Spleen (tissue), 11 donors: ENCODE results near the gene IFI44L. TPM values are rescaled to one million over a fixed set of nuclear protein-coding genes. Genes with fewer than 3 reads are reported as not detected.

Experiments used
- DNase-seq: peaks from one replicate; pipeline ENCODE4 v3.0.0-alpha.2; 2020
- H3K27ac ChIP-seq, 8 donors: fragments of 200-600 bp; sonication (generic) in 7 of 8; 1 replicate in 4 of 8; 2 replicates in 4 of 8; pipeline versions ENCODE4 v1.5.0 to v1.8.0; 2016 to 2021; ENCODE audit warnings: inconsistent platforms in 4 of 8, mild to moderate bottlenecking in 4 of 8, moderate library complexity in 1 of 8
- H3K27me3 ChIP-seq, 7 donors: fragments of 200-600 bp; sonication (generic) in 6 of 7; replicated peaks in 1 of 7; 1 replicate in 4 of 7; 2 replicates in 3 of 7; pipeline versions ENCODE4 v1.5.0 to v1.8.0; 2016 to 2021; ENCODE audit warnings: inconsistent platforms in 3 of 7, mild to moderate bottlenecking in 1 of 7
- H3K36me3 ChIP-seq, 6 donors: fragments of 200-600 bp; sonication (generic) in 5 of 6; 1 replicate in 4 of 6; 2 replicates in 2 of 6; pipeline versions ENCODE4 v1.5.0 to v1.8.0; 2016 to 2021; ENCODE audit warnings: inconsistent platforms in 2 of 6
- H3K4me1 ChIP-seq, 6 donors: fragments of 200-600 bp; sonication (generic) in 5 of 6; 1 replicate in 3 of 6; 2 replicates in 3 of 6; pipeline versions ENCODE4 v1.5.0 to v1.8.0; 2016 to 2021; ENCODE audit warnings: inconsistent platforms in 3 of 6
- H3K4me3 ChIP-seq, 8 donors: fragments of 200-600 bp; sonication (generic) in 7 of 8; 1 replicate in 4 of 8; 2 replicates in 4 of 8; pipeline versions ENCODE4 v1.5.0 to v1.8.0; 2016 to 2021; ENCODE audit warnings: inconsistent platforms in 4 of 8, mild to moderate bottlenecking in 4 of 8, moderate library complexity in 2 of 8
- H3K9me3 ChIP-seq, 8 donors: fragments of 200-600 bp; sonication (generic) in 7 of 8; 1 replicate in 4 of 8; 2 replicates in 4 of 8; pipeline versions ENCODE4 v1.5.0 to v1.8.0; 2016 to 2021; ENCODE audit warnings: inconsistent platforms in 4 of 8
- POLR2A ChIP-seq, 3 donors: fragments of 450-650 bp; IDR thresholded peaks; one replicate each; pipeline ENCODE4 v1.5.1; 2017; ENCODE audit warnings: antibody characterized with exemption in 3 of 3, mild to moderate bottlenecking in 1 of 3
- POLR2AphosphoS5 ChIP-seq, 3 donors: sonication (generic); formaldehyde crosslinking; IDR thresholded peaks; one replicate each; pipeline ENCODE4 v1.5.1; 2017; ENCODE audit warnings: antibody characterized with exemption in 3 of 3
- WGBS, 5 donors: extraction: QIAGEN DNeasy Blood & Tissue Kit in 3 of 5; methylation state at CpG; one replicate each; pipeline versions ENCODE4 v1.1.5 to v1.1.7; 2013 to 2018; 5-methylcytosine and 5-hydroxymethylcytosine counted together
- intact Hi-C: fragments of 100-400 bp; cut with DNase I; formaldehyde crosslinking; loops from one replicate; pipeline ENCODE4 v1.15.0; 2023; ENCODE audit warnings: low total_unique reads
- polyA plus RNA-seq, 3 donors: library from polyadenylated mRNA; stranded (reverse); fragments of 200-250 nt; gene quantifications; one replicate each; pipeline ENCODE4 v1.2.1, GENCODE V29; 2013
- total RNA-seq, 7 donors: library from RNA; depleted of rRNA in 3 of 7; stranded (reverse); fragments of >200 nt in 3 of 7; fragmentation: NEBNext Ultra II Directional in 4 of 7; extraction: Animal tissue kit (Norgen Biotek cat#: 25700) in 4 of 7; gene quantifications; one replicate each; pipeline versions ENCODE4 v1.1.0 to v1.2.1, GENCODE V29; 2016 to 2021
- TF ChIP-seq, protein P1 (sequence below), 11 experiments: fragments of 200-600 bp in 7 of 11; fragments of 450-650 bp in 4 of 11; sonication (generic) in 4 of 11; IDR thresholded peaks in 8 of 11; conservative IDR thresholded peaks in 3 of 11; 1 replicate in 7 of 11; 2 replicates in 4 of 11; pipeline versions ENCODE4 v1.4.0 to v1.8.0; 2016 to 2021; ENCODE audit warnings: antibody characterized with exemption in 11 of 11, inconsistent platforms in 4 of 11, mild to moderate bottlenecking in 1 of 11
- donor health status: healthy with polysubstance abuse.
- donor health status: DM: no; HTN: no; CAD: no; lungs with moderate emphysema.
- donor health status: DM: no; HTN: no; CAD: no.
- donor health status: Bipolar disorder and iron deficiency.
- donor health status: healthy.
- donor health status: DM: no; HTN: no; CAD: no.
- donor health status: DM: yes; HTN: yes; CAD: no.

Gene IFI44L
- total and polyA plus RNA-seq, 10 donors = 10.3 to 60.3 (median 27.6) TPM

DNA sequence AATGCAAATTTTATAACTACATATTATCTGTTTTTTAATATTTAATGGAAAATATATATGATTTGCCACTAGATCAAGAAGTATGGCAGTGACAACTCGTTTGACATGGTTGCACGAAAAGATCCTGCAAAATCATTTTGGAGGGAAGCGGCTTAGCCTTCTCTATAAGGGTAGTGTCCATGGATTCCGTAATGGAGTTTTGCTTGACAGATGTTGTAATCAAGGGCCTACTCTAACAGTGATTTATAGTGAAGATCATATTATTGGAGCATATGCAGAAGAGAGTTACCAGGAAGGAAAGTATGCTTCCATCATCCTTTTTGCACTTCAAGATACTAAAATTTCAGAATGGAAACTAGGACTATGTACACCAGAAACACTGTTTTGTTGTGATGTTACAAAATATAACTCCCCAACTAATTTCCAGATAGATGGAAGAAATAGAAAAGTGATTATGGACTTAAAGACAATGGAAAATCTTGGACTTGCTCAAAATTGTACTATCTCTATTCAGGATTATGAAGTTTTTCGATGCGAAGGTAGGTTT is 29.9 kb downstream of the IFI44L start:
- peak overlapping the region; percentile 56 to 90 (median 80) for H3K27ac ChIP-seq
- 28 to 35% (median 29%) methylated on average over 6 of the region's 6 CpGs for WGBS, 5 donors
- H3K9me3 ChIP-seq = peaks cover 0 to 23% (median 19%) of the 10 kb centered on the region in 8 donors
- TF ChIP-seq POLR2AphosphoS5 (IDR thresholded peaks at IDR 0.05) = no peak
- TF ChIP-seq POLR2A (IDR thresholded peaks at IDR 0.05) = no peak
- TF ChIP-seq, protein P1, sequence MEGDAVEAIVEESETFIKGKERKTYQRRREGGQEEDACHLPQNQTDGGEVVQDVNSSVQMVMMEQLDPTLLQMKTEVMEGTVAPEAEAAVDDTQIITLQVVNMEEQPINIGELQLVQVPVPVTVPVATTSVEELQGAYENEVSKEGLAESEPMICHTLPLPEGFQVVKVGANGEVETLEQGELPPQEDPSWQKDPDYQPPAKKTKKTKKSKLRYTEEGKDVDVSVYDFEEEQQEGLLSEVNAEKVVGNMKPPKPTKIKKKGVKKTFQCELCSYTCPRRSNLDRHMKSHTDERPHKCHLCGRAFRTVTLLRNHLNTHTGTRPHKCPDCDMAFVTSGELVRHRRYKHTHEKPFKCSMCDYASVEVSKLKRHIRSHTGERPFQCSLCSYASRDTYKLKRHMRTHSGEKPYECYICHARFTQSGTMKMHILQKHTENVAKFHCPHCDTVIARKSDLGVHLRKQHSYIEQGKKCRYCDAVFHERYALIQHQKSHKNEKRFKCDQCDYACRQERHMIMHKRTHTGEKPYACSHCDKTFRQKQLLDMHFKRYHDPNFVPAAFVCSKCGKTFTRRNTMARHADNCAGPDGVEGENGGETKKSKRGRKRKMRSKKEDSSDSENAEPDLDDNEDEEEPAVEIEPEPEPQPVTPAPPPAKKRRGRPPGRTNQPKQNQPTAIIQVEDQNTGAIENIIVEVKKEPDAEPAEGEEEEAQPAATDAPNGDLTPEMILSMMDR (IDR thresholded peaks at IDR 0.05 in 8 of 11, conservative IDR thresholded peaks at IDR 0.05 in 3 of 11) = no peak
- no peaks in the 10 kb centered on the region for H3K27me3 ChIP-seq
- peaks cover 9 to 85% (median 63%) of the 10 kb centered on the region in 6 donors for H3K4me1 ChIP-seq
- intact Hi-C loops = no loop called here
- peaks cover 0 to 18% (median 4%) of the 10 kb centered on the region in 6 donors for H3K36me3 ChIP-seq
- no peak for DNase-seq
- peak overlapping the region; percentile 37 to 70 (median 50) for H3K4me3 ChIP-seq

DNA sequence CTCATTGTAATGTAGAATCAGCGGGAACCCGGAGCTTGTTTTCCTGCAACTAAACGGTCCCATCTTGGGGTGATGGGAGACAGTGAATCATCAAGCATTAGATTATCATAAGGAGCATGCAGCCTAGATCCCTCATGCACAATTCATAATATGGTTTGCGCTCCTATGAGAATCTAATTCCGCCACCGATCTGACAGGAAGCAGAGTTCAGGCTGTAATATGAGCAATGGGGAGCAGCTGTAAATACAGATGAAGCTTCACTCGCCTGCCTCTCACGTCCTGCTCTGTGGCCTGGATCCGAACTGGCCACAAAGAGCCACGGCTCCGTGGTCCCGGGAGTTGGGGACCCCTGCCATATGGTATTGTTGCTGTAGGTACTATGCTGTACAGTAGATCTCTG is 31.0 kb downstream of the IFI44L start:
- Histone ChIP-seq H3K27me3 (no peaks in the 10 kb centered on the region), H3K27ac (peak overlapping the region; percentile 3 to 90 (median 78)), H3K4me3 (peak overlapping the region; percentile 37 to 70 (median 50)), H3K9me3 (peaks cover 0 to 23% (median 19%) of the 10 kb centered on the region in 8 donors), H3K36me3 (peaks cover 0 to 29% (median 11%) of the 10 kb centered on the region in 6 donors), H3K4me1 (peaks cover 9 to 82% (median 56%) of the 10 kb centered on the region in 6 donors)
- intact Hi-C loops = no loop called here
- peak; percentile 77 for DNase-seq
- TF ChIP-seq, protein P1 (IDR thresholded peaks at IDR 0.05 in 8 of 11, conservative IDR thresholded peaks at IDR 0.05 in 3 of 11) = no peak
- TF ChIP-seq POLR2A (IDR thresholded peaks at IDR 0.05) (peak in 2 of 3 donors; percentile 11 to 28), POLR2AphosphoS5 (IDR thresholded peaks at IDR 0.05) (peak in 2 of 3 donors; percentile 46 to 70)
- 15 to 34% (median 17%) methylated on average over 12 of the region's 12 CpGs for WGBS, 5 donors

DNA sequence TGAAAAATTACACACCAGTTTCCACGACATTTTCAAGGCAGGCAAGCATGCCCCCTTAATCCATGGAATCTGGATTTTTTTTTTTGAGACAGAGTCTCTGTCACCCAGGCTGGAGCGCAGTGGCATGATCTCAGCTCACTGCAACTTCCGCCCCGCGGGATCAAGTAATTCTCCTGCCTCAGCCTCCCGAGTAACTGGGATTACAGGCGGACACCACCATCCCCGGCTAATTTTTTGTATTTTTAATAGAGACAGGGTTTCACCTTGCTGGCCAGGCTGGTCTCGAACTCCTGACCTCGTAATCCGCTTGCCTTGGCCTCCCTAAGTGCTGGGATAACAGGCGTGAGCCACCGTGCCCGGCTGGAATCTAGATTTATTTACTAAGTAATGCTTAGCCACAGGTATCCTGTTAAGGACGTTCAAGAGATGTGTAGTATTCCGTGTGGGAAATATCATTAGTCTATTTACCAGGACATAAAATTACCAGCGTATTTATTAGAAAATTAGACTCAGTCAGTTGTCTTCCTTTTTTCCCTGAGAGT is 31.8 kb downstream of the IFI44L start:
- peak overlapping the region in 7 of 8 donors; percentile 24 to 90 (median 80) for H3K27ac ChIP-seq

More for the DNA sequence above, 31.8 kb downstream of the IFI44L start:
- H3K27me3 ChIP-seq = no peaks in the 10 kb centered on the region
- DNase-seq = peak; percentile 69
- H3K4me3 ChIP-seq = peak overlapping the region; percentile 37 to 70 (median 50)
- H3K9me3 ChIP-seq = peaks cover 0 to 16% (median 15%) of the 10 kb centered on the region in 8 donors
- H3K36me3 ChIP-seq = peaks cover 0 to 37% (median 15%) of the 10 kb centered on the region in 6 donors
- WGBS, 5 donors = 61 to 86% (median 78%) methylated on average over 17 of the region's 17 CpGs
- intact Hi-C loops = no loop called here
- TF ChIP-seq POLR2A (IDR thresholded peaks at IDR 0.05) = no peak
- TF ChIP-seq, protein P1 (IDR thresholded peaks at IDR 0.05 in 8 of 11, conservative IDR thresholded peaks at IDR 0.05 in 3 of 11) = no peak
- no peak for TF ChIP-seq POLR2AphosphoS5 (IDR thresholded peaks at IDR 0.05)
- H3K4me1 ChIP-seq = peaks cover 9 to 78% (median 53%) of the 10 kb centered on the region in 6 donors
